CD14-positive monocyte (primary cell): ENCODE measurements around the gene RAB40A. TPM values are rescaled to one million over a fixed set of nuclear protein-coding genes. Genes with fewer than 3 reads are reported as not detected.

Experiments used
- DNase-seq, 3 donors: peaks; one replicate each; pipeline ENCODE4 v3.0.0-alpha.2; 2011 to 2022
- H2AFZ ChIP-seq: 2 replicates; pipeline ENCODE4 v1.6.0; 2012; ENCODE audit warnings: mild to moderate bottlenecking, low read depth, low read length, inconsistent platforms; ENCODE audit not compliant: insufficient read depth, poor library complexity, severe bottlenecking
- H3K27ac ChIP-seq, 2 donors: 1 replicate in 1 of 2; 2 replicates in 1 of 2; pipeline ENCODE4 v1.5.1; 2012 to 2013; ENCODE audit warnings: low read length in 2 of 2, control low read depth in 1 of 2, inconsistent platforms in 1 of 2, low read depth in 1 of 2, mild to moderate bottlenecking in 1 of 2
- H3K27me3 ChIP-seq, 2 donors: one replicate each; pipeline versions ENCODE4 v1.6.0 to v1.6.1; 2011 to 2013; ENCODE audit warnings: low read length in 2 of 2; ENCODE audit not compliant: control insufficient read depth in 2 of 2, insufficient read depth in 2 of 2
- H3K36me3 ChIP-seq, 2 donors: replicated peaks in 1 of 2; 1 replicate in 1 of 2; 2 replicates in 1 of 2; pipeline versions ENCODE4 v1.5.1 to v1.6.1; 2012 to 2013; ENCODE audit warnings: low read length in 2 of 2, control low read depth in 1 of 2, inconsistent platforms in 1 of 2, mild to moderate bottlenecking in 1 of 2; ENCODE audit not compliant: insufficient read depth in 2 of 2, control insufficient read depth in 1 of 2
- H3K4me1 ChIP-seq, 2 donors: 1 replicate in 1 of 2; 2 replicates in 1 of 2; pipeline versions ENCODE4 v1.5.1 to v1.6.1; 2012 to 2013; ENCODE audit warnings: low read length in 2 of 2, control low read depth in 1 of 2, inconsistent platforms in 1 of 2, mild to moderate bottlenecking in 1 of 2, moderate library complexity in 1 of 2; ENCODE audit not compliant: insufficient read depth in 2 of 2, control insufficient read depth in 1 of 2
- H3K4me2 ChIP-seq: replicated peaks from 2 replicates; pipeline ENCODE3; 2012; ENCODE audit warnings: low read length, moderate library complexity, mild to moderate bottlenecking; ENCODE audit not compliant: poor library complexity, severe bottlenecking; ENCODE audit errors: extremely low read depth
- H3K4me3 ChIP-seq, 3 experiments: fragments of 200-600 bp in 1 of 3; sonication (generic) in 1 of 3; replicated peaks in 1 of 3; 1 replicate in 2 of 3; 2 replicates in 1 of 3; pipeline ENCODE4 v1.5.1; 2011 to 2013; ENCODE audit warnings: low read length in 3 of 3, mild to moderate bottlenecking in 3 of 3, control low read depth in 2 of 3, low read depth in 2 of 3, inconsistent platforms in 1 of 3, moderate library complexity in 1 of 3
- H3K79me2 ChIP-seq: 2 replicates; pipeline ENCODE4 v1.6.0; 2012; ENCODE audit warnings: mild to moderate bottlenecking, control low read depth, inconsistent platforms, low read length, moderate library complexity; ENCODE audit not compliant: insufficient read depth
- H3K9ac ChIP-seq: 2 replicates; pipeline ENCODE4 v1.6.0; 2017; ENCODE audit warnings: low read length, mild to moderate bottlenecking; ENCODE audit not compliant: insufficient read depth, poor library complexity, severe bottlenecking
- H3K9me3 ChIP-seq, 2 donors: replicated peaks in 1 of 2; 1 replicate in 1 of 2; 2 replicates in 1 of 2; pipeline versions ENCODE4 v1.5.1 to v1.6.1; 2012 to 2013; ENCODE audit warnings: low read length in 2 of 2, control low read depth in 1 of 2; ENCODE audit not compliant: control insufficient read depth in 1 of 2, insufficient read depth in 1 of 2
- H4K20me1 ChIP-seq: 2 replicates; pipeline ENCODE4 v1.6.0; 2012; ENCODE audit warnings: mild to moderate bottlenecking, low read length, control low read depth, moderate library complexity; ENCODE audit not compliant: insufficient read depth
- H3K27ac Mint-ChIP-seq, 7 donors: one replicate each; pipeline ENCODE4 v1.8.0; 2020; ENCODE audit warnings: mild to moderate bottlenecking in 7 of 7, mixed read lengths in 7 of 7, moderate library complexity in 6 of 7, inconsistent platforms in 2 of 7
- H3K27me3 Mint-ChIP-seq, 3 donors: one replicate each; pipeline ENCODE4 v1.8.0; 2021 to 2022; ENCODE audit warnings: low read depth in 3 of 3, mild to moderate bottlenecking in 3 of 3, mixed read lengths in 3 of 3, moderate library complexity in 3 of 3, inconsistent platforms in 1 of 3
- H3K36me3 Mint-ChIP-seq, 2 donors: one replicate each; pipeline ENCODE4 v1.8.0; 2020; ENCODE audit warnings: mixed read lengths in 2 of 2, inconsistent platforms in 1 of 2, mild to moderate bottlenecking in 1 of 2
- H3K4me1 Mint-ChIP-seq: one replicate; pipeline ENCODE4 v1.8.0; 2020; ENCODE audit warnings: mild to moderate bottlenecking, mixed read lengths
- H3K4me3 Mint-ChIP-seq, 2 donors: one replicate each; pipeline ENCODE4 v1.8.0; 2020; ENCODE audit warnings: mild to moderate bottlenecking in 2 of 2, mixed read lengths in 2 of 2, moderate library complexity in 1 of 2
- H3K9me3 Mint-ChIP-seq, 7 donors: one replicate each; pipeline ENCODE4 v1.8.0; 2020 to 2022; ENCODE audit warnings: mixed read lengths in 7 of 7, mild to moderate bottlenecking in 6 of 7, moderate library complexity in 6 of 7, inconsistent platforms in 2 of 7
- CTCF ChIP-seq: fragments of 200-600 bp; IDR thresholded peaks from one replicate; pipeline ENCODE4 v1.8.0; 2022; ENCODE audit warnings: antibody characterized with exemption, mild to moderate bottlenecking
- WGBS: methylation state at CpG from one replicate; pipeline ENCODE4 v1.1.5; 2013; ENCODE audit warnings: missing lambda C conversion rate; ENCODE audit not compliant: insufficient coverage; 5-methylcytosine and 5-hydroxymethylcytosine counted together
- intact Hi-C, 2 donors: fragments of 100-400 bp; cut with micrococcal nuclease; formaldehyde crosslinking; loops; one replicate each; pipeline versions ENCODE4 v1.15.0 to v1.15.1; 2023
- polyA plus RNA-seq, 3 donors: library from polyadenylated mRNA; depleted of rRNA in 1 of 3; unstranded in 2 of 3; stranded (reverse) in 1 of 3; fragments of 300-500 nt in 2 of 3; fragments of >200 nt in 1 of 3; fragmentation: Illumina TruSeq in 2 of 3; gene quantifications; 1 replicate in 2 of 3; 2 replicates in 1 of 3; pipeline ENCODE4 v1.2.3, GENCODE V29; 2012 to 2021

RAB40A gene
- polyA plus RNA-seq, 3 donors, result not detected

GRCh38 chrX:103464774-103465117 is 54.5 kb downstream of the RAB40A start:
- Mint-ChIP-seq H3K27me3 (no peaks in the 10 kb centered on the region), H3K4me3 (peak overlapping the region; percentile 67 to 80), H3K36me3 (no peaks in the 10 kb centered on the region), H3K4me1 (peaks cover 11% of the 10 kb centered on the region), H3K9me3 (peaks cover 0 to 7% (median 0%) of the 10 kb centered on the region in 7 donors), H3K27ac (peak overlapping the region in 1 of 7 donors; percentile 33)
- Histone ChIP-seq H3K4me3 (peak overlapping the region in 2 of 3 experiments; percentile 7 to 61), H3K79me2 (no peaks in the 10 kb centered on the region), H3K27me3 (no peaks in the 10 kb centered on the region), H3K9me3 (no peaks in the 10 kb centered on the region), H2AFZ (peak overlapping the region; percentile 53), H3K36me3 (no peaks in the 10 kb centered on the region), H3K9ac (no peak overlapping the region), H3K27ac (no peak overlapping the region), H3K4me1 (peaks cover 6% of the 10 kb centered on the region in 2 donors), H4K20me1 (no peaks in the 10 kb centered on the region), H3K4me2 (peak overlapping the region; percentile 60)
- intact Hi-C loops, result loop anchor here in 1 of 2 donors (10.0 kb wide), 1 partner anchor 120 kb away; no protein-coding TSS in a partner anchor
- WGBS, result 20% methylated on average over 1 of the region's 3 CpGs
- peak; percentile 69 for TF ChIP-seq CTCF
- peak; percentile 34 to 48 (median 48) for DNase-seq

- Histone ChIP-seq H3K27ac (no peak overlapping the region), H3K4me2 (peak overlapping the region; percentile 60), H2AFZ (peak overlapping the region; percentile 53), H4K20me1 (no peaks in the 10 kb centered on the region), H3K9me3 (no peaks in the 10 kb centered on the region), H3K27me3 (no peaks in the 10 kb centered on the region), H3K79me2 (no peaks in the 10 kb centered on the region), H3K9ac (no peak overlapping the region), H3K4me1 (peaks cover 6% of the 10 kb centered on the region in 2 donors), H3K36me3 (no peaks in the 10 kb centered on the region), H3K4me3 (peak overlapping the region in 2 of 3 experiments; percentile 7 to 61)
- no CpG with 5 or more reads among the region's 8 CpGs for WGBS
- Mint-ChIP-seq H3K27ac (peak overlapping the region in 1 of 7 donors; percentile 33), H3K36me3 (no peaks in the 10 kb centered on the region), H3K4me3 (peak overlapping the region; percentile 67 to 80), H3K9me3 (peaks cover 0 to 7% (median 0%) of the 10 kb centered on the region in 7 donors), H3K4me1 (peaks cover 11% of the 10 kb centered on the region), H3K27me3 (no peaks in the 10 kb centered on the region)
- intact Hi-C loops, result loop anchor here in 1 of 2 donors (10.0 kb wide), 1 partner anchor 119 kb away; no protein-coding TSS in a partner anchor
- peak in 2 of 3 donors; percentile 4 to 8 for DNase-seq
- TF ChIP-seq CTCF, result no peak
These were observed 55.1 kb downstream of the RAB40A start for GRCh38 chrX:103464072-103464773.
